Muscle layer of colon (tissue), 2 donors: Measurements from ENCODE around the gene HOXA11.

Source experiments
- H3K27ac ChIP-seq: one replicate; pipeline ENCODE4 v1.7.0; 2013; ENCODE audit warnings: low read depth, mild to moderate bottlenecking, low read length, moderate library complexity
- H3K27me3 ChIP-seq, 2 donors: one replicate each; pipeline ENCODE4 v1.7.0; 2013; ENCODE audit warnings: low read length in 2 of 2, mild to moderate bottlenecking in 2 of 2; ENCODE audit not compliant: insufficient read depth in 2 of 2, control insufficient read depth in 1 of 2
- H3K36me3 ChIP-seq: one replicate; pipeline ENCODE4 v1.7.0; 2013; ENCODE audit warnings: mild to moderate bottlenecking, low read length; ENCODE audit not compliant: insufficient read depth
- H3K4me1 ChIP-seq: one replicate; pipeline ENCODE4 v1.7.0; 2013; ENCODE audit warnings: mild to moderate bottlenecking, low read length; ENCODE audit not compliant: insufficient read depth
- H3K4me3 ChIP-seq, 2 donors: one replicate each; pipeline ENCODE4 v1.7.0; 2013; ENCODE audit warnings: low read length in 2 of 2, low read depth in 1 of 2, mild to moderate bottlenecking in 1 of 2, moderate library complexity in 1 of 2
- H3K9ac ChIP-seq: one replicate; pipeline ENCODE4 v1.7.0; 2013; ENCODE audit warnings: low read length
- H3K9me3 ChIP-seq: one replicate; pipeline ENCODE4 v1.7.0; 2013; ENCODE audit warnings: mild to moderate bottlenecking, low read length
- donor health status: abdominal sarcoma.
- donor health status: Adenocarcinoma of cecum.

Gene HOXA11

GRCh38 chr7:27169658-27170425, 15.2 kb downstream of the HOXA11 start:
- H3K9me3 ChIP-seq = no peaks in the 10 kb centered on the region
- H3K4me3 ChIP-seq = peak overlapping the region; percentile 67 to 74
- H3K9ac ChIP-seq = peak overlapping the region; percentile 83
- peaks cover 7% of the 10 kb centered on the region for H3K36me3 ChIP-seq
- peaks cover 0 to 23% of the 10 kb centered on the region in 2 donors for H3K27me3 ChIP-seq
- H3K4me1 ChIP-seq = peaks cover 3% of the 10 kb centered on the region
- peak overlapping the region; percentile 100 for H3K27ac ChIP-seq

DNA sequence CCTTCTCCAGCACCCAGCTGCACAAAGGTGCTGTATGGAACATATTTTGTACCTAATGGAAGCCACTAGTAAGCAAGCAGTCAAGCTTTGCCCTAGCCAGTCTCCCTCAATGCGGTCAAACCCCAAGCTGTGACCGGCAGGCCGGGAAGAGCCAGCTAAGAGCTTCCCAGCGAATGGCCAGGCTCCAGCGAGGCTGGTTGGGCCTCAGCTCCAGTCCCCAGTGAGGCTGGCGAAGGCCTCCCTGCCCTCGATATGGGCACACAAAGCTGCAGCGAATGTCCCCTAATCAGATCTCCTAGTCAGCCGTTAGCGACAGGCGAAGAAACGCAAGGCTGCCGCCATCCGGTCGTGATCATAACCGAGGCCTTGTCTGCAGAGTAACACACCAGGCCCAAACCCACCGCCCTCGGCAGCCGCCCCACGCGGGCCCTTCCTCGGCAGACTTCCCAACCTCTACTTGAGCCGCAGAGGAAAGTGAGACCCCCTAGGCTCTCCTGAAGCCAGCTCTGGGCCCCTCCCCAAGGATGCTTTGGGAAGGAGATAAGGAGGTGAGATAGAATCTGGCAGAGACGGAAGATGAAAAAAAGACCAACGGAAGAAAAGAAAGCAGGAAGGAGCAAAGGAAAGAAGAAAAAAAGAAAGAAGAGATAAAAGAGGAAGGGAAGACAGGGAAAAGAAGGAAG, 16.6 kb downstream of the HOXA11 start:
- Histone ChIP-seq H3K9me3 (no peaks in the 10 kb centered on the region), H3K27me3 (peaks cover 0 to 21% of the 10 kb centered on the region in 2 donors), H3K36me3 (peaks cover 7% of the 10 kb centered on the region), H3K4me1 (no peaks in the 10 kb centered on the region), H3K4me3 (peak overlapping the region; percentile 67 to 74), H3K9ac (peak overlapping the region; percentile 88), H3K27ac (peak overlapping the region; percentile 100)

GRCh38 chr7:27167916-27168264, 17.1 kb downstream of the HOXA11 start:
- Histone ChIP-seq H3K4me3 (peak overlapping the region; percentile 67 to 74), H3K9me3 (no peaks in the 10 kb centered on the region), H3K9ac (peak overlapping the region; percentile 88), H3K4me1 (no peaks in the 10 kb centered on the region), H3K36me3 (peaks cover 7% of the 10 kb centered on the region), H3K27ac (peak overlapping the region; percentile 100), H3K27me3 (peaks cover 0 to 21% of the 10 kb centered on the region in 2 donors)

DNA sequence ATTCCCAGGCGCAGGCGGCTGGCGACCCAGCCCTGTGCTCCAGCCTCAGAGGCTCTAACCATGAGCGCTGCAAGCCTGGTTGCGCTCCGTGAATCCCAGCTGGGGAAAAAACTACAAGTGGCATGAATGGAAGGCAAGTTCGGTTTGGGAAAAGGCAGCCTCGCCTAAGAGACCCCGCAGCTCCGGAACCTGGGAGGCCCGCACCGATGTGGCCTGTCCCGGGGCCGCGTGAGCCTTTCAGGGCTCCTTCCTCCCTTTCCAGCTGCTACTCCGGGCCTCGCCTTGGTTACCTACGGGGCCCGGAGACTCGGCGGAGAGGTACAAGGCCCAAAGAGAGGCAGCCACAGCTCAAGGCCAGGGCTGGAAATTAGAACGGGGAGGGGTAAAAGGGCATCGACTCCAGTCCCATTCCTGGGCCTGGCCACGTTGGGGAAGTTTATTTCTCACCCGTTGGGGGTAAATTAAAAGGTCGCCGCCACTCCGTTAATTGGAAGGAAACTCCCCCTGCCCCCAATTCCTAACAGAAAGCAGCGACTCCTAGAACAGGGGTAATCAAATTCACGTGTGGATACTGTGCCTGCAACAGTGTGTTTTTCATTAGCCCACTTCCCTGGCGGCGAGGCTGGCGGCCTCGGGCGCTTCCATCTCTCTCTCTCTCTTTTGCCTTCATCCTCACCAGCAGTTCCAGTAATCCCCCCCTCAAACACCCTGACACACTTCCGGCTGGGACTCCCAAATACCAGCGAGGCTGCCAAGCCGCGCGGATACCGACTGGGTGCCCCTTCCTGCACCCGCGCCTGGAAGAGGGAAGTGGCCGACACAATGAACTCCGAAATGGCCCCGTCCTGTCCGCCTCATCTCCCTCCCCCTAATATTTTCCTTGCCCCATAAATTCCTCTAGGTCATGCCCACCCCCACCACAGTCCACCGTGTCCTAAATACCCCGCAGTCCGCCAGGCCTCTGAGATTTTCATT, 18.2 kb downstream of the HOXA11 start:
- Histone ChIP-seq H3K4me1 (no peaks in the 10 kb centered on the region), H3K4me3 (peak overlapping the region; percentile 74 to 96), H3K27me3 (peaks cover 0 to 21% of the 10 kb centered on the region in 2 donors), H3K27ac (peak overlapping the region; percentile 100), H3K9ac (peak overlapping the region; percentile 88), H3K9me3 (no peaks in the 10 kb centered on the region), H3K36me3 (peaks cover 7% of the 10 kb centered on the region)

- Histone ChIP-seq H3K27ac (peak overlapping the region; percentile 100), H3K27me3 (peaks cover 0 to 21% of the 10 kb centered on the region in 2 donors), H3K4me3 (peak overlapping the region; percentile 74 to 96)
Measured at GRCh38 chr7:27165996-27166530, 19.0 kb downstream of the HOXA11 start.

DNA sequence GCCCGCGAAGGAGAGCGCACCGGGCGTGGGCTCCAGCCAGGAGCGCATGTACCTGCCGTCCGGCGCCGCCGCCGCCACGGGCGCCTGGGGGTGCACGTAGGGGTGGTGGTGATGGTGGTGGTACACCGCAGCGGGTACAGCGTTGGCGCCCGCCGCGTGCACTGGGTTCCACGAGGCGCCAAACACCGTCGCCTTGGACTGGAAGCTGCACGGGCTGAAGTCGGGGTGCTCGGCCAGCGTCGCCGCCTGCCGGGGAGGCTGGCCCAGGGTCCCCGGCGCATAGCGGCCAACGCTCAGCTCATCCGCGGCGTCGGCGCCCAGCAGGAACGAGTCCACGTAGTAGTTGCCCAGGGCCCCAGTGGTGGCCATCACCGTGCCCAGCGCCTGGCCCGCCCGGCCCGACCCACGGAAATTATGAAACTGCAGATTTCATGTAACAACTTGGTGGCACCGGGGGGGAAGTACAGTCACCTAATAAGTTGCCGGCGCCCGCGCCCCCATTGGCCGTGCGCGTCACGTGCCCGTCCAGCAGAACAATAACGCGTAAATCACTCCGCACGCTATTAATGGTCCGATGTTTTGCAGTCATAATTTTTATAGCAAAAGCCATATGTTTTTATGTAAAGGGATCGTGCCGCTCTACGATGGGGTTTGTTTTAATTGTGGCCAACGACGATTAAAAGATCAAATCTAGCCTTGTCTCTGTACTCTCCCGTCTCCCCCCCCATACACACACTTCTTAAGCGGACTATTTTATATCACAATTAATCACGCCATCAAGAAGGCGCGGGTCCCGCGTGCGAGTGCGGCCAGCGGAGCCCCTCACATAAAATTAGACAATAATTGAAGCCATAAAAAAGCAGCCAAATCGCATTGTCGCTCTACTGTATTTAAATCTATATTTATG, 19.7 kb downstream of the HOXA11 start, which contains the start of gene HOXA9:
Gene HOXA9, minus strand, starts transcription at position 449 of the 907 bp plus-strand sequence. Its CDS starts 80 bp downstream, at position 369.
- peak within 1 kb of the TSS; percentile 100 for H3K27ac ChIP-seq
- H3K27me3 ChIP-seq = peaks cover 0 to 21% of the 10 kb centered on the region in 2 donors
- H3K4me1 ChIP-seq = no peaks in the 10 kb centered on the region
- H3K9ac ChIP-seq = peak within 1 kb of the TSS; percentile 88
- H3K36me3 ChIP-seq = no peaks in the 10 kb centered on the region
- peak within 1 kb of the TSS; percentile 74 to 96 for H3K4me3 ChIP-seq
- H3K9me3 ChIP-seq = no peaks in the 10 kb centered on the region

More at GRCh38 chr7:27165996-27166530, 19.0 kb downstream of the HOXA11 start:
- H3K36me3 ChIP-seq = no peaks in the 10 kb centered on the region
- no peaks in the 10 kb centered on the region for H3K9me3 ChIP-seq
- no peaks in the 10 kb centered on the region for H3K4me1 ChIP-seq
- peak overlapping the region; percentile 88 for H3K9ac ChIP-seq

DNA sequence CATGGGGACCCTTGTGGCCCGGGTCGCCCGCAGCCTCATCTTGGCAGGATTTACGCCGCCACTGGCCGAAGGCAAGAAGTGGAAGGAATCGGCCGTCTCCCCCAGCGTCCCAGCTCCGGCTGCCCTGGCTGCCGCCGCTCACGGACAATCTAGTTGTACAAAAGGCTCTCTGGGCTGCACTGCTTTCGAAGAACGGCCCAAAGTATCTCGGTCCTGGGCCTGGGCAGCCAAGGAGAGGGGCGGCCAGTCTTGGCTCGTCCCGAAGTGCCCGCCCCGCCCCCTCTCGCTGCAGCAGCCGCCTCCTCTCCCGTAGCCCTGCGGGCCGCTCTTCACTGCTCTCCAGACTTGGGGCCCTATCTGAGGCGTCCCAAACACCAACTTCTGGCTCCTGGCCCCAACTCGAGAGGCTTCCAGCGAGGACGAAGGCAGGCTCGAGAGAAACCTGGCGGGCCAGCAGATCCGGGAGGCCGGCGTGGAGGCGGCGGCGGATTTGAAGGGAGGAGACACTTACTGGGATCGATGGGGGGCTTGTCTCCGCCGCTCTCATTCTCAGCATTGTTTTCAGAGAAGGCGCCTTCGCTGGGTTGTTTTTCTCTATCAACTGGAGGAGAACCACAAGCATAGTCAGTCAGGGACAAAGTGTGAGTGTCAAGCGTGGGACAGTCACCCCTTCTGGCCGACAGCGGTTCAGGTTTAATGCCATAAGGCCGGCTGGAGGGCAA, 20.5 kb downstream of the HOXA11 start:
- Histone ChIP-seq H3K4me1 (no peaks in the 10 kb centered on the region), H3K9me3 (no peaks in the 10 kb centered on the region), H3K27ac (peak overlapping the region; percentile 100), H3K9ac (peak overlapping the region; percentile 62), H3K4me3 (peak overlapping the region; percentile 74 to 96), H3K36me3 (no peaks in the 10 kb centered on the region), H3K27me3 (peaks cover 0 to 21% of the 10 kb centered on the region in 2 donors)

- Histone ChIP-seq H3K4me3 (peak overlapping the region; percentile 74 to 96), H3K27ac (peak overlapping the region; percentile 100), H3K36me3 (no peaks in the 10 kb centered on the region), H3K27me3 (peaks cover 0 to 21% of the 10 kb centered on the region in 2 donors), H3K9ac (peak overlapping the region; percentile 62), H3K9me3 (no peaks in the 10 kb centered on the region), H3K4me1 (no peaks in the 10 kb centered on the region)
Measured at GRCh38 chr7:27164045-27164366, 21.0 kb downstream of the HOXA11 start.

- Histone ChIP-seq H3K9ac (peak overlapping the region; percentile 62), H3K9me3 (no peaks in the 10 kb centered on the region), H3K27me3 (peaks cover 0 to 21% of the 10 kb centered on the region in 2 donors), H3K36me3 (no peaks in the 10 kb centered on the region), H3K4me1 (no peaks in the 10 kb centered on the region), H3K27ac (peak overlapping the region; percentile 100), H3K4me3 (peak overlapping the region; percentile 74 to 96)
Measured at GRCh38 chr7:27163288-27164044, 21.6 kb downstream of the HOXA11 start.
